ENCODE data around the gene MAP3K14. TPM values are rescaled to one million over a fixed set of nuclear protein-coding genes. Genes with fewer than 3 reads are reported as not detected.
"Not testable (repeated sequence)": the region's sequence is repeated elsewhere in the genome, so short reads cannot be mapped to it uniquely, and the experiment has no call there.

MAP3K14 gene
- total RNA-seq, 3 donors from 2014 or later = 76.3 to 88.2 (median 85.8) TPM

DNA sequence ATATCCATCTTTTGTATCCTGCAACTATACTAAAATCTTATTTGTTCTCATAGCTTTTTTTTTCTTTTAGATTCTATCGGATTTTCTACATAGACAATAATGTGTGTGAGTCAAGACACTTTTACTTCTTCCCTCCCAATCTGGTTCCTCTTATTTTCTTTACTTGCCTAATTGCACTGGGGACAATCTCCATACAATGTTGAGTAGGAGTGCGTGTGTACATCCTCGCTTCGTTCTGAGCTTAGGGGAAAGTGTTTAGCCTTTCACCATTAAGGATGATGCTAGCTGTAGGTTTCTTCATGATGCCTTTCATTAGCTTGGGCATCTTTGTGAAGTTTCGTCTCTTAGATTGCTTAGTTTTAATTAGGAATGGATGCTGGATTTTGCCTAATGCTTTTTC is 57.8 kb downstream of the MAP3K14 start:
- ATAC-seq (no peak), DNase-seq (no peak)
- Mint-ChIP-seq H3K36me3 (ENCODE audit: insufficient read depth) (no peaks in the 10 kb centered on the region), H3K4me3 (no peak overlapping the region), H3K9me3 (no peaks in the 10 kb centered on the region), H3K27me3 (ENCODE audit: low read depth) (no peaks in the 10 kb centered on the region), H3K4me1 (ENCODE audit: low read depth) (peaks cover 58% of the 10 kb centered on the region)

DNA sequence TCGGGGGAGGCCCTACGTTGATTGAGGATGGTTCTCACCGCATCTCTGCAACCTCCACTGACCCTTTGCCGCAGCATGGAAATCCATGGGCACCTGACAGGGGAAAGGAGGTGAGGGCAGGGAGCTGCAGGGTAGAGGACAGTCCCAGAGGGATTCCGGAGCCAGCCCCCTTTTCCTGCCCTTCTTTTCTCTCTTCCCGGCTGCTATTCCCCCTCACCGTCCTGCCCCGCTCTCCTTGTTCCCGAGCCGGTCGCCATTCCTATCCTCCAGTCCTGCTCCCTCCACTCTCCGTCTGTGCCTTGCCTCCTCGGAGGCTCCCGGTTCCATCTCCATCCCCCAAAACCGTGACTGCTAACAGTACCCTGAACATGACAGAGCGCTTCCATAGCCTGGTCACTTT is 59.7 kb downstream of the MAP3K14 start:
- Mint-ChIP-seq H3K36me3 (ENCODE audit: insufficient read depth) (no peaks in the 10 kb centered on the region), H3K4me3 (no peak overlapping the region), H3K9me3 (no peaks in the 10 kb centered on the region), H3K4me1 (ENCODE audit: low read depth) (peaks cover 63% of the 10 kb centered on the region), H3K27me3 (ENCODE audit: low read depth) (no peaks in the 10 kb centered on the region)
- DNase-seq = no peak
- no peak for ATAC-seq

DNA sequence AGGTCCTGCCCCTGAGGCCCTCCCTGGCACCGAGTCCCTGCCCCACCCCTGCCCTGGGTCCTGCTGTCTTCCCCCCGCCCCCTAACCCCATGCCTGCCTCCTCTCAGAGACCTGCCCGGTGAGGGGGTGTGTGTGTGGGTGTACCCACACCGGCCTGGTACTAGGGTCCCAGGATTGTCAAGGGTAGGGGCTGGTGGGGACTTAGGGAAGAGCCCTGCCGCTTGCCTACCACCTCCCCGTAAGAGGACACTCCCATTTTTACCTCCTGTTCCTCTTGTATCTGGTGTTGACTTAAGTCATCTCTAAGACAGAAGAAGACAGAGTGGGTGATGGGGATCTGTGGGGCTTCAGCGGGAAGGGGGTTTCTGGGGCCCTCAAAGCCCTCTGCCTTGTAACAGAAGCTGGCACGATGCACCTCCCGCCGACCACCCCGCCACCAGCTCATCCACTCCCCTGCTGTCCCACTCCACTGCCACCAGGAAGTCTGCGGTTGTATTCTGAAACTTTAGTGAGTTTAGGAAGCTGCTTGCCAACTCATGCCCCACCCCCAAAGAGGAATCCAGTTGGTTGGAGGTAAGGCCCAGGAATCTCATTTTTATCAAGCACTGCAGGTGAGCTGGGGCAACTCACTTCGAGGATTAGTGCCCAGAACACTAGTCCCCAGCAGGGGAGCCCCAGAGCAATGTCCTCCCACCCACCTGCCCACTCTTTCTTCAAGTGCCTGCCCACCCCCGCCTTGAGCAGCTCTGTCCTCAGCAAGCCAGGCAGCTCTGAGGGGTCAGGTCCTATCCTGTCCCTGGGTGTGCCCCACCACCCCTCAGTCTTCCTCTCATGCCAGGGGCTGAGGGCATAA is 60.5 kb downstream of the MAP3K14 start:
- no peak overlapping the region for H3K4me3 Mint-ChIP-seq
- DNase-seq = no peak
- peak; percentile 25 to 34 for ATAC-seq
- H3K9me3 Mint-ChIP-seq = no peaks in the 10 kb centered on the region
- H3K27me3 Mint-ChIP-seq (ENCODE audit: low read depth) = no peaks in the 10 kb centered on the region
- peaks cover 5% of the 10 kb centered on the region for H3K36me3 Mint-ChIP-seq (ENCODE audit: insufficient read depth)
- H3K4me1 Mint-ChIP-seq (ENCODE audit: low read depth) = peaks cover 63% of the 10 kb centered on the region

DNA sequence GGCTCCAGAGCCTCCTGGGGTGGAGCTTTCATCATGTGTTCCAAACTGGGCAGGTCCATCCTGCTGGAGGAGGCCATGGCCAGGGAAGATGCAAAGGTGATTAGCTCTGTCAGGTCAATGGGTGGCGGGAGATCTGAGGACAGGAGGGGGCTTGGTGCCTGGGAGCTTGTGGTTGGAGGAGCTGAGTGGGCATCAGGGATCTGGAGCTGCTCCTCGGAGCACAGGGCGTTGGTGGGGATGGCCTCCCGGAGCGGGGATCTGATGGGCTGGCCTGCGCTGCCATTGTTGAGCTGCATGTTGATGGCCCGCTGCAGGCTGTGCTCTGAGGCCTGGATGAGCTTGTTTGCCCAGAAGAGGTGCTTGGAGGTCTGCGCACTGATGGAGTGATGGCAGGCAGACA is 61.5 kb downstream of the MAP3K14 start:
- H3K4me1 Mint-ChIP-seq (ENCODE audit: low read depth) = peaks cover 63% of the 10 kb centered on the region
- DNase-seq (no peak), ATAC-seq (no peak)
- H3K27me3 Mint-ChIP-seq (ENCODE audit: low read depth) = no peaks in the 10 kb centered on the region
- H3K36me3 Mint-ChIP-seq (ENCODE audit: insufficient read depth) = peaks cover 7% of the 10 kb centered on the region
- no peak overlapping the region for H3K4me3 Mint-ChIP-seq
- no peaks in the 10 kb centered on the region for H3K9me3 Mint-ChIP-seq

DNA sequence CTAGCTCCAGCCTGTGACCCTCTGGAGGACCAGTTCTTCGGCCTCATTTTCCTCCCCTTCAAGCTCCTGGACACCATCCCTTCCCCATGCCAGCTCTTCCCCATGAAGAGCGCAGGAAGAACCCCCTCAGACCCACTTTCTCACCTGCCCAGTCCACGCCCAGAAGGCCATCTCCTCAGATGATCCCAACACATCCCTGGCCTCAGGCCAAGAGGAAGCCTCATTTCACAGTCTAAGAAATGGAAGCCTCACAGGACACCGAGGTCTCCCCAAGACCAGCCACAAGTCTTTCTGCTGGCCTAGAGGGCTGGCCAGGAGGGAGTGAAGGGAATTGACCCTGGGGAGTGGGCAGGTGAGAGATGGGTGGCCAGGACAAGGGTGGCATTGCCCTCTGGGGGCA is 62.9 kb downstream of the MAP3K14 start:
- Mint-ChIP-seq H3K27me3 (ENCODE audit: low read depth) (no peaks in the 10 kb centered on the region), H3K36me3 (ENCODE audit: insufficient read depth) (peaks cover 10% of the 10 kb centered on the region), H3K4me1 (ENCODE audit: low read depth) (peaks cover 70% of the 10 kb centered on the region), H3K4me3 (no peak overlapping the region), H3K9me3 (no peaks in the 10 kb centered on the region)
- no peak for DNase-seq
- no peak for ATAC-seq

DNA sequence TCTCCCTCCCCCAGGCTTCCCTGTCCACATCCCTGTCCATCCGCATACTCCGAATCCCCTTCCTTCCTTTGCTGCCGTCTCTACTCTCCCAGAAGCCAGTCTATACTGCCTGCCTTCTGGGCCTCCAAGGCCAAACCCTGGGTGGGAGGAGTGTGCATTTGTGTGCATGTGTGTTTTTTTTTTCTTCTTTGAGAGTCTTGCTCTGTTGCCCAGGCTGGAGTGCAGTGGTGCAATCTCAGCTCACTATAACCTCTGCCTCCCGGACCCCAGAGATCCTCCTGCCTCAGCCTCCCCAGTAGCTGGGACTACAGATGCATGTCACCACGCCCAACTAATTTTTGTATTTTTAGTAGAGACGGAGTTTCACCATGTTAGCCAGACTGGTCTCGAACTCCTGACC is 63.6 kb downstream of the MAP3K14 start:
- H3K9me3 Mint-ChIP-seq; H3K36me3 Mint-ChIP-seq (ENCODE audit: insufficient read depth); ATAC-seq; H3K27me3 Mint-ChIP-seq (ENCODE audit: low read depth); DNase-seq; H3K4me3 Mint-ChIP-seq: not testable (repeated sequence)
- peaks cover 76% of the 10 kb centered on the region for H3K4me1 Mint-ChIP-seq (ENCODE audit: low read depth)

DNA sequence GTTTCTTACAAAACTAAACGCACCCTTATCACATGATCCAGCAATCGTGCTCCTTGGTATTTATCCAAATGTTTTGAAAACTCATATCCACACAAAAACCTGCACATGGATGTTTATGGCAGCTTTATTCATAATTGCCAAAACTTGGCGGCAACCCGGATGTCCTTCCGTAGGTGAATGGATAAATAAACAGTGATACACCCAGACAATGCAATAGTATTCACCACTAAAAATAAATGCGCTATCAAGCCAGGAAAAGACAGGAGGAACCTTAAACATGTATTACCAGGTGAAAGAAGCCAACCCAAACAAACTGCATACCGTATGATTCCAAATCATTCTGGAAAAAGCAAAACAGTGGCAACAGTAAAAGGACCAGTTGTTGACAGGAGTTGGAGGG is 64.9 kb downstream of the MAP3K14 start:
- DNase-seq = no peak
- no peaks in the 10 kb centered on the region for H3K9me3 Mint-ChIP-seq
- H3K4me1 Mint-ChIP-seq (ENCODE audit: low read depth) = peaks cover 71% of the 10 kb centered on the region
- no peak overlapping the region for H3K4me3 Mint-ChIP-seq
- no peaks in the 10 kb centered on the region for H3K27me3 Mint-ChIP-seq (ENCODE audit: low read depth)
- peaks cover 10% of the 10 kb centered on the region for H3K36me3 Mint-ChIP-seq (ENCODE audit: insufficient read depth)
- no peak for ATAC-seq

DNA sequence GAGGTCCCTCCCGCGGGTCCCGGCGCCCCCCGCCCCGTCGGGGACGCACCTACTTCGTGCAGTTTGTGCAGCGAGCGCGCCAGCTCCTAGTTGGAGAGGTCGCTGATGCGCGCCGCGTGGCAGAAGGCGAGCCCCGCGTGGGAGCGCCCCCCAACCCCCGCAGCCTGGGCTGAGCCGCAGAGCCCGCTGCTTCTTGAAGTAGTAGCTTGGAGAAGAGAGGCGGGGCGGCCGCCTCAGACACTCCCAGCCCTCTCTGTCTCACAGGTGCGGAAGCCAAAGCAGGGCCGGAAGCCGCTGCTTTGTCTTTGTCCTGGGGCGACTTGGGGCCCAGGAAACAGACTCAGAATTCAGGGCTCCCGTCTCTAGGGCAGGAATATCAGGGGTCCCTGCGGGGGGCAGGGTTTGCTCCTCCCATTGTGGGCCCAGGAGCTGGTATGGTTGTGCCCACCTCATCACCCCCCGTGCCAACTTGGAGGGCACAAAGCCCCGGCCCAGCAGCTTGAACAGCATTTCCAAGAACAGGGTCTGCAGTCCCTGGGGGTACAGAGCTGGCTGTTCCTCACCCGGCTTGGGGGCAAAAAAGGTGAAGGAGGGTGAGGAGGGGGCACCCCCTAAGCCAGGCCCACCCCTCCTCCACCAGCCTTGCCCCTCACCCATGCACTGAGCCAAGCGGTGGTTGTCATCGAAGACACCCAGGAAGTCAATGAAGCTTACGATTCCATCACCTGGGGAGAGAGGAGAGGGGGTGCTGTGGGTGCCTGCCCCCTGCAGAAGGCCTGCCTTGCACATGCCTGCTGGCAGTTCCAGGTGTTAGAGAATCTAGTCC is 68.5 kb downstream of the MAP3K14 start:
- Mint-ChIP-seq H3K4me1 (ENCODE audit: low read depth) (peaks cover 63% of the 10 kb centered on the region), H3K4me3 (peak overlapping the region; percentile 86), H3K9me3 (no peaks in the 10 kb centered on the region), H3K36me3 (ENCODE audit: insufficient read depth) (peaks cover 17% of the 10 kb centered on the region), H3K27me3 (ENCODE audit: low read depth) (no peaks in the 10 kb centered on the region)
- DNase-seq = peak; percentile 78
- ATAC-seq = peak; percentile 81

DNA sequence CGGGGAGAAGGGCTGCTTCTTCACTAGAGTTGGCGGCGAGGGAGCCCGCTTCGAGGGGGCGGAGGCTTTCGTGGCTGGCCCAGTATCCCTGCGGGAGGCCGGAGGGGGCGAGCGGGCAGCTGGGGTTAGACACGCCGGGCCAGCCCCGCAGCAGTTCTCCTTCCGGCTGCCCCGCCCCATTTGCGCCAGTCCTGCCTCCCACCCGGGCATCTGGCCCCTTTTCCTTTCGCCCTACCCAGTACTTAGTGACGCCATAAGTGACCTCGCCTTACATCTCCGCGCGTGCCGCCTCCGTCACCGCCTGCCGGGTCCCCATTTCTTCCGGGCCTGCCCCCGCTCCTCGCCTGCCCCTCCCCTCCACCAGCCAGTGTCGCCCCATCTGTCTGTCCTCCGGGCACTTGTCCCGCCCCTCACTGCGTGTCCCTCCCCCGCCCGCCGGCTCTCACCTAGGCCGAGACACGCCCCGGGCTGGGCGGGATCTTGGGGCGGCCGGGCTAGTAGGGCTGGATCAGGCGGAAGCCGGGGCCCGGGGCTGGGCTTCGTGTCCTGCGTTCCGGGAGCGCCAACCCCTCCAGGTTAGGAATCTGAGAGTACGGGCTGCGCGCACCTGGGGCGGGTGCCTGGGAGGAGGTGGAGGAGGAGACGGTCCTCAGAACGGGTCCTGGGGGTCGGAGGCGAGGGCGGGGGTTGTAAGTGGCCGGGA is 69.2 kb downstream of the MAP3K14 start:
- ATAC-seq = peak; percentile 91 to 92
- H3K36me3 Mint-ChIP-seq (ENCODE audit: insufficient read depth) = peaks cover 18% of the 10 kb centered on the region
- H3K4me1 Mint-ChIP-seq (ENCODE audit: low read depth) = peaks cover 56% of the 10 kb centered on the region

DNA sequence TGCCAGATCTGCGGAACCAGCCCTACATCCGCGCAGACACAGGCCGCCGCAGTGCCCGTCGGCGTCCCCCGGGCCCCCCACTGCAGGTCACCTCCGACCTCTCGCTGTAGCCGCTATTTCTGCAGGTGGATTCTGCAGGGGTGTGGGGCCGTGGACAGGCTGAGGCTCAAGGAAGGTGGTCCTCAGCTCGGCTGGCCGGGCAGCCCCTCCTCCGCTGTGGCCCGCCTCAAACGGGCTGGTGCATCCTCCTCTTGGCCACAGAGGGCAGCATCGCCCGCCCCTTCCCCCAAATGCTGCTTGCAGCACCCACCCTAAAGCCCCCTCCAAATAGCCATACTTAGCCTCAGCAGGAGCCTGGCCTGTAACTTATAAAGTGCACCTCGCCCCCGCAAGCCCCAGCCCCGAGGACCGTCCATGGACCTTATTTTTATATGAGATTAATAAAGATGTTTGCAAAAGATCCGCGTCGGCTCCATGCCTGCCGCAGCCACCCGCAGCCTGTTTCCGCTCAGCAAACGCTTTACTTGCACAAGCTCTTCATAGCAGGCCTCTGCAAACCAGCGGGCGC is 69.9 kb downstream of the MAP3K14 start:
- DNase-seq (no peak), ATAC-seq (peak in 1 of 2 donors; percentile 27)
- Mint-ChIP-seq H3K27me3 (ENCODE audit: low read depth) (no peaks in the 10 kb centered on the region), H3K4me3 (peak overlapping the region; percentile 86), H3K4me1 (ENCODE audit: low read depth) (peaks cover 49% of the 10 kb centered on the region), H3K36me3 (ENCODE audit: insufficient read depth) (peaks cover 19% of the 10 kb centered on the region), H3K9me3 (no peaks in the 10 kb centered on the region)

More for the DNA sequence above, 69.2 kb downstream of the MAP3K14 start:
- Mint-ChIP-seq H3K4me3 (peak overlapping the region; percentile 86), H3K27me3 (ENCODE audit: low read depth) (no peaks in the 10 kb centered on the region), H3K9me3 (no peaks in the 10 kb centered on the region)
- peak; percentile 94 for DNase-seq

DNA sequence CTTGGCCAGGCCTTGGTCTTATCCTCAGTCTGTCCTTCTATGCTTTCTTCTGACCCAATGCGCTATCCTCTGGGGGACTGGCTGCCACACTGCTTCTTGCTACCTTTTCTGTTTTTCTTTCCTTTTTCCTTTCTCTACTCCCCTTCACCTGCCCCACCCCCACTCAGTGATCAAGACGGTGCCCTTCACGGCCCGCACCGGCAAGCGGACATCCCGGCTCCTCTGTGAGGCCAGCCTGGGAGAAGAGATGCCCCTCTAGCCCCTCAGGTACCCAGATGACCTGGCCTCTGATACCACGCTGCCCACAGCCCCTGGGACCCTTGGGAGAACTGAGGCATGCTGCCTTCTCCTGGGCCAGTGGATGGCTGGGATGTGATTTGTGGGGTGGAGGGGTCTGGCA is 70.5 kb downstream of the MAP3K14 start:
- ATAC-seq (no peak), DNase-seq (no peak)
- H3K27me3 Mint-ChIP-seq (ENCODE audit: low read depth) = no peaks in the 10 kb centered on the region
- peaks cover 15% of the 10 kb centered on the region for H3K36me3 Mint-ChIP-seq (ENCODE audit: insufficient read depth)
- no peaks in the 10 kb centered on the region for H3K9me3 Mint-ChIP-seq
- H3K4me3 Mint-ChIP-seq = peak overlapping the region; percentile 57
- peaks cover 48% of the 10 kb centered on the region for H3K4me1 Mint-ChIP-seq (ENCODE audit: low read depth)

DNA sequence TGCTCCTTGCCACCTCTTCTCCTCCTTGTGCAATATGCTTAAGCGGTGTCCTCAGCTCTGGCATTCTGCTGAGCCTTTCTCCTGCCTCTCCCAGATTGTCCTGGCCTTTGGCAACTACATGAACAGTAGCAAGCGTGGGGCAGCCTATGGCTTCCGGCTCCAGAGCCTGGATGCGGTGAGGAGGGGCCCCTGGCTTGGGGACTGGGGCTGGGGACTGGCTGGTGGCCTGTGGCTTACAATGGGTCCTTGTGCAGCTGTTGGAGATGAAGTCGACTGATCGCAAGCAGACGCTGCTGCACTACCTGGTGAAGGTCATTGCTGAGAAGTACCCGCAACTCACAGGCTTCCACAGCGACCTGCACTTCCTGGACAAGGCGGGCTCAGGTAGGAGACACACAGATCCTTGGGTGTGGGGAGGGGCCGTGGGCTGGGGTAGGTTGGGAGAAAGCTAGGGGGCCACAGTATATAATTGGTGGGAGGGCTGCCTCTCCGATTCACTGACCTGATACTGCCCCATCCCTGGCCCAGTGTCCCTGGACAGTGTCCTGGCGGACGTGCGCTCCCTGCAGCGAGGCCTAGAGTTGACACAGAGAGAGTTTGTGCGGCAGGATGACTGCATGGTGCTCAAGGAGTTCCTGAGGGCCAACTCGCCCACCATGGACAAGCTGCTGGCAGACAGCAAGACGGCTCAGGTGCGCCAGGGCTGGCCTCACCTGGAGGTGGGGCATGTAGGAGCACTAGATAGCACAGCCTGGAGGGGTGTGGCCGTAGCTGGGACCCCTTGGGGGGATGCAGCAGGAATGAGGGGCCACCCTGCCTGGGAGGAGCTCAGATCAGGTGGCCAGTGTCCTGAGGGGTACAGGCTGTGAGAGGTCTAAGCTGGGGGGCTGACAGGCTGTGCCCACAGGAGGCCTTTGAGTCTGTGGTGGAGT is 71.8 kb downstream of the MAP3K14 start:
- peaks cover 12% of the 10 kb centered on the region for H3K36me3 Mint-ChIP-seq (ENCODE audit: insufficient read depth)
- H3K4me1 Mint-ChIP-seq (ENCODE audit: low read depth) = peaks cover 40% of the 10 kb centered on the region
- H3K27me3 Mint-ChIP-seq (ENCODE audit: low read depth) = no peaks in the 10 kb centered on the region
- no peaks in the 10 kb centered on the region for H3K9me3 Mint-ChIP-seq
- H3K4me3 Mint-ChIP-seq = peak overlapping the region; percentile 8
- ATAC-seq = no peak
- no peak for DNase-seq

DNA sequence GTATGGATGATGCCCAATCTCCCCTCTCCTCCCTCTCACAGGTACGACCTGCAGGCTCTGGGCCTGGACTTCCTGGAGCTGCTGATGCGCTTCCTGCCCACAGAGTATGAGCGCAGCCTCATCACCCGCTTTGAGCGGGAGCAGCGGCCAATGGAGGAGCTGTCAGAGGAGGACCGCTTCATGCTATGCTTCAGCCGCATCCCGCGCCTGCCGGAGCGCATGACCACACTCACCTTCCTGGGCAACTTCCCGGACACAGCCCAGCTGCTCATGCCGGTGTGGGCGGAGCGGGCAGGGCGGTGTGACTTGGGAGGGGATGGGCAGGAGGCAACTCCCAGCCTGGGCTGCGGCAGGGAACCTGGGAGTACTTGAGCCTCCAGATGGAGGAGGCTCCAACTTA is 73.1 kb downstream of the MAP3K14 start:
- ATAC-seq (no peak), DNase-seq (no peak)
- Mint-ChIP-seq H3K36me3 (ENCODE audit: insufficient read depth) (peaks cover 23% of the 10 kb centered on the region), H3K4me1 (ENCODE audit: low read depth) (peaks cover 31% of the 10 kb centered on the region), H3K27me3 (ENCODE audit: low read depth) (no peaks in the 10 kb centered on the region), H3K4me3 (no peak overlapping the region), H3K9me3 (no peaks in the 10 kb centered on the region)
